IMR-90 (cell line): ENCODE results near the gene C14orf39. TPM values are rescaled to one million over a fixed set of nuclear protein-coding genes. Genes with fewer than 3 reads are reported as not detected.
"Not testable (repeated sequence)": the region's sequence is repeated elsewhere in the genome, so short reads cannot be mapped to it uniquely, and the experiment has no call there.

Source experiments
- ATAC-seq: fragments of 200-7000 bp; cut with Tn5 transposase; 2 replicates; pipeline ENCODE4 v1.9.1; 2020; ENCODE audit warnings: low read depth, mild to moderate bottlenecking, moderate library complexity
- BruUV-seq: library from RNA; stranded (reverse); fragments of 400-500 nt; replicated peaks from 2 replicates; lab custom pipeline; 2021; lab: Mats Ljungman, UMichigan
- CTCF ChIA-PET: fragments of 300-600 bp; formaldehyde crosslinking; extraction: SDS; loops from one replicate; lab custom pipeline; 2021; ENCODE audit warnings: antibody characterized with exemption; lab: Yijun Ruan, JAX
- POLR2A ChIA-PET: fragments of 300-600 bp; sonication (Branson Sonifier 250); formaldehyde crosslinking; loops from one replicate; lab custom pipeline; 2022; ENCODE audit warnings: antibody characterized with exemption; ENCODE audit not compliant: unreplicated experiment; lab: Charles Lee
- DNase-seq: peaks from one replicate; pipeline ENCODE4 v3.0.0; 2013
- H2AFZ ChIP-seq: replicated peaks from 2 replicates; pipeline ENCODE3; 2013; ENCODE audit warnings: low read length, mild to moderate bottlenecking; ENCODE audit not compliant: poor library complexity
- H2AK5ac ChIP-seq: 2 replicates; pipeline ENCODE4 v1.6.1; 2013; ENCODE audit warnings: low read depth, low read length, inconsistent platforms
- H2AK9ac ChIP-seq: replicated peaks from 2 replicates; pipeline ENCODE3; 2013; ENCODE audit warnings: mild to moderate bottlenecking, low read depth, low read length, moderate library complexity; ENCODE audit not compliant: poor library complexity
- H2BK120ac ChIP-seq: 2 replicates; pipeline ENCODE4 v1.6.1; 2013; ENCODE audit warnings: low read depth, low read length, inconsistent platforms
- H2BK15ac ChIP-seq: 3 replicates; pipeline ENCODE4 v1.6.1; 2013; ENCODE audit warnings: low read depth, low read length, inconsistent platforms
- H2BK20ac ChIP-seq: 2 replicates; pipeline ENCODE4 v1.6.1; 2013; ENCODE audit warnings: low read depth, mild to moderate bottlenecking, inconsistent platforms, low read length, moderate library complexity
- H2BK5ac ChIP-seq: 2 replicates; pipeline ENCODE4 v1.6.1; 2013; ENCODE audit warnings: mild to moderate bottlenecking, low read depth, low read length, inconsistent platforms; ENCODE audit not compliant: poor library complexity, severe bottlenecking
- H3K14ac ChIP-seq: replicated peaks from 2 replicates; pipeline ENCODE4 v1.6.1; 2013; ENCODE audit warnings: low read depth, low read length, inconsistent platforms
- H3K18ac ChIP-seq: 2 replicates; pipeline ENCODE4 v1.6.1; 2013; ENCODE audit warnings: low read depth, low read length, control low read depth
- H3K23ac ChIP-seq: 2 replicates; pipeline ENCODE4 v1.6.1; 2013; ENCODE audit warnings: low read depth, low read length, inconsistent platforms
- H3K27ac ChIP-seq: 2 replicates; pipeline ENCODE4 v1.5.1; 2013; ENCODE audit warnings: mild to moderate bottlenecking, control low read depth, low read length; ENCODE audit not compliant: insufficient read depth
- H3K27me3 ChIP-seq: 2 replicates; pipeline ENCODE4 v1.6.1; 2013; ENCODE audit warnings: low read length; ENCODE audit not compliant: control insufficient read depth, insufficient read depth
- H3K36me3 ChIP-seq: 2 replicates; pipeline ENCODE4 v1.6.1; 2013; ENCODE audit warnings: low read length, mixed read lengths; ENCODE audit not compliant: control insufficient read depth, insufficient read depth
- H3K4ac ChIP-seq: 2 replicates; pipeline ENCODE4 v1.6.1; 2013; ENCODE audit warnings: low read depth, low read length, inconsistent platforms
- H3K4me1 ChIP-seq: 2 replicates; pipeline ENCODE4 v1.6.1; 2013; ENCODE audit warnings: low read length, mixed read lengths; ENCODE audit not compliant: control insufficient read depth, insufficient read depth
- H3K4me2 ChIP-seq: 2 replicates; pipeline ENCODE4 v1.6.1; 2013; ENCODE audit warnings: low read depth, mild to moderate bottlenecking, control low read depth, low read length, moderate library complexity
- H3K4me3 ChIP-seq: 2 replicates; pipeline ENCODE4 v1.5.1; 2013; ENCODE audit warnings: low read depth, mild to moderate bottlenecking, control low read depth, low read length, moderate library complexity; ENCODE audit not compliant: insufficient read depth
- H3K56ac ChIP-seq: 2 replicates; pipeline ENCODE4 v1.6.1; 2013; ENCODE audit warnings: low read length, inconsistent platforms; ENCODE audit not compliant: insufficient read depth; ENCODE audit errors: extremely low read depth
- H3K79me1 ChIP-seq, 2 experiments: 2 replicates each; pipeline ENCODE4 v1.6.1; 2013; ENCODE audit warnings: low read length in 2 of 2, inconsistent platforms in 1 of 2, low read depth in 1 of 2
- H3K9ac ChIP-seq: 2 replicates; pipeline ENCODE4 v1.6.1; 2013; ENCODE audit warnings: low read depth, low read length, control low read depth
- H3K9me1 ChIP-seq: 2 replicates; pipeline ENCODE4 v1.6.1; 2013; ENCODE audit warnings: low read length, inconsistent platforms; ENCODE audit not compliant: insufficient read depth
- H3K9me3 ChIP-seq: 2 replicates; pipeline ENCODE4 v1.6.1; 2013; ENCODE audit warnings: low read length; ENCODE audit not compliant: control insufficient read depth, insufficient read depth
- H4K20me1 ChIP-seq: 2 replicates; pipeline ENCODE4 v1.6.1; 2013; ENCODE audit warnings: low read length, inconsistent platforms; ENCODE audit not compliant: insufficient read depth
- H4K5ac ChIP-seq: 2 replicates; pipeline ENCODE4 v1.6.1; 2013; ENCODE audit warnings: mild to moderate bottlenecking, low read depth, low read length, control low read depth
- H4K8ac ChIP-seq, 2 experiments: 2 replicates each; pipeline ENCODE4 v1.6.1; 2013; ENCODE audit warnings: low read depth in 2 of 2, low read length in 2 of 2, control low read depth in 1 of 2, inconsistent platforms in 1 of 2
- H4K91ac ChIP-seq: 2 replicates; pipeline ENCODE4 v1.6.1; 2013; ENCODE audit warnings: low read depth, low read length, inconsistent platforms; ENCODE audit not compliant: insufficient read depth
- WGBS, 2 experiments: methylation state at CpG; one replicate each; pipeline versions ENCODE4 v1.1.5 to v1.1.7; 2013; ENCODE audit warnings: missing lambda C conversion rate in 2 of 2; ENCODE audit not compliant: insufficient read length in 1 of 2; ENCODE audit errors: extremely low coverage in 2 of 2; 5-methylcytosine and 5-hydroxymethylcytosine counted together
- dilution Hi-C: fragments of 300-500 bp; cut with HindIII; formaldehyde crosslinking; loops from one replicate; pipeline ENCODE4 v1.14.3; 2018; ENCODE audit warnings: low sequenced_read_pairs; ENCODE audit not compliant: unreplicated experiment
- in situ Hi-C: fragments of 300-500 bp; cut with MboI; formaldehyde crosslinking; loops from 3 replicates; pipeline ENCODE4 v1.14.3; 2019; ENCODE audit warnings: low sequenced_read_pairs, inconsistent platforms, mixed read lengths
- intact Hi-C: fragments of 100-400 bp; cut with micrococcal nuclease; formaldehyde crosslinking; loops from 2 replicates; pipeline ENCODE4 v1.10.0; 2022
- polyA plus RNA-seq, 3 experiments: library from polyadenylated mRNA; depleted of rRNA; stranded (reverse); fragments of >200 nt; gene quantifications; 2 replicates each; pipeline ENCODE4 v1.2.3, GENCODE V29; 2012; ENCODE audit warnings: low replicate concordance in 1 of 3
- total RNA-seq: library from RNA; depleted of rRNA; stranded (reverse); fragments of >200 nt; gene quantifications from 2 replicates; pipeline ENCODE4 v1.2.3, GENCODE V29; 2012

C14orf39 gene
- total and polyA plus RNA-seq, 2 of the 4 experiments (the other 2 are of a cell fraction), result 0.36 to 0.38 TPM

GRCh38 chr14:60397550-60397949, 88.3 kb downstream of the C14orf39 start:
- dilution Hi-C loops, ATAC-seq: not testable (repeated sequence)
- CTCF ChIA-PET, result interaction anchor here (0.6 kb wide), 1 partner anchor 20 kb away, joined by 3 read pairs; no protein-coding TSS in a partner anchor

More at GRCh38 chr14:60397550-60397949, 88.3 kb downstream of the C14orf39 start:
- H3K4me3 ChIP-seq, in situ Hi-C loops, BruUV-seq, H3K4me1 ChIP-seq, H3K27me3 ChIP-seq, H2BK120ac ChIP-seq, H2BK15ac ChIP-seq, H3K9me3 ChIP-seq, H4K20me1 ChIP-seq, H2AK5ac ChIP-seq, H4K91ac ChIP-seq, H2AFZ ChIP-seq, H2AK9ac ChIP-seq, H3K18ac ChIP-seq, H3K79me1 ChIP-seq, H3K4me2 ChIP-seq, H3K56ac ChIP-seq, intact Hi-C loops, H2BK5ac ChIP-seq, H2BK20ac ChIP-seq, H3K9ac ChIP-seq, H3K36me3 ChIP-seq, H3K9me1 ChIP-seq, H4K8ac ChIP-seq, DNase-seq, H4K5ac ChIP-seq, H3K23ac ChIP-seq, H3K14ac ChIP-seq, H3K27ac ChIP-seq, H3K4ac ChIP-seq: not testable (repeated sequence)
- POLR2A ChIA-PET, result interaction anchor here (0.6 kb wide), 1 partner anchor 1337 kb away, joined by 3 read pairs; no protein-coding TSS in a partner anchor
- WGBS, 2 experiments, result 91% methylated on average over 7 of the region's 22 CpGs; no CpG with 5 or more reads in 1 of the 2 experiments
